SIG-M5 treated with dmso at 0.1 percent for 504 hours (cell line): Measurements from ENCODE around the gene MTX3.

ENCODE experiments used
- DNase-seq: peaks from one replicate; lab custom pipeline; 2025; ENCODE audit not compliant: unreplicated experiment; lab: John Stamatoyannopoulos, UW

MTX3 gene

GRCh38 chr5:79983618-79984017 is 7.4 kb downstream of the MTX3 start:
- DNase-seq, result no peak

- DNase-seq, result no peak
These were observed 8.9 kb downstream of the MTX3 start for GRCh38 chr5:79982136-79982535.

GRCh38 chr5:79976759-79977515 is 14.1 kb downstream of the MTX3 start:
- DNase-seq, result no peak

- no peak for DNase-seq
These were observed 15.6 kb downstream of the MTX3 start for GRCh38 chr5:79975422-79975821.

GRCh38 chr5:79974886-79975285 is 16.2 kb downstream of the MTX3 start:
- no peak for DNase-seq

- DNase-seq, result no peak
These were observed 17.1 kb downstream of the MTX3 start for GRCh38 chr5:79973996-79974395.

- DNase-seq, result no peak
These were observed 17.6 kb downstream of the MTX3 start for GRCh38 chr5:79973511-79973910.

GRCh38 chr5:79971156-79971555 is 19.9 kb downstream of the MTX3 start:
- no peak for DNase-seq

- no peak for DNase-seq
These were observed 24.6 kb downstream of the MTX3 start for GRCh38 chr5:79966448-79966847.

GRCh38 chr5:79964136-79964535 is 26.9 kb downstream of the MTX3 start:
- DNase-seq, result no peak

GRCh38 chr5:79963261-79964061 is 27.6 kb downstream of the MTX3 start:
- DNase-seq, result no peak

GRCh38 chr5:79962575-79963222 is 28.4 kb downstream of the MTX3 start:
- DNase-seq, result no peak

- peak; percentile 53 for DNase-seq
These were observed 29.1 kb downstream of the MTX3 start for GRCh38 chr5:79961716-79962574.

- no peak for DNase-seq
These were observed 31.7 kb downstream of the MTX3 start for GRCh38 chr5:79959407-79959806.

- DNase-seq, result no peak
These were observed 35.0 kb downstream of the MTX3 start for GRCh38 chr5:79955941-79956670.

GRCh38 chr5:79955356-79955895 is 35.6 kb downstream of the MTX3 start:
- no peak for DNase-seq

- DNase-seq, result no peak
These were observed 36.4 kb downstream of the MTX3 start for GRCh38 chr5:79954620-79955019.

GRCh38 chr5:79947567-79947966 is 43.5 kb downstream of the MTX3 start:
- no peak for DNase-seq

- DNase-seq, result no peak
These were observed 52.6 kb downstream of the MTX3 start for GRCh38 chr5:79938468-79938867.

- DNase-seq, result no peak
These were observed 54.3 kb downstream of the MTX3 start for GRCh38 chr5:79936646-79937216.
